ENCODE results near the gene PIGB. TPM values are rescaled to one million over a fixed set of nuclear protein-coding genes. Genes with fewer than 3 reads are reported as not detected.

Gene PIGB
- total and polyA plus RNA-seq, 4 donors = 3.4 to 9.7 (median 4.8) TPM

DNA sequence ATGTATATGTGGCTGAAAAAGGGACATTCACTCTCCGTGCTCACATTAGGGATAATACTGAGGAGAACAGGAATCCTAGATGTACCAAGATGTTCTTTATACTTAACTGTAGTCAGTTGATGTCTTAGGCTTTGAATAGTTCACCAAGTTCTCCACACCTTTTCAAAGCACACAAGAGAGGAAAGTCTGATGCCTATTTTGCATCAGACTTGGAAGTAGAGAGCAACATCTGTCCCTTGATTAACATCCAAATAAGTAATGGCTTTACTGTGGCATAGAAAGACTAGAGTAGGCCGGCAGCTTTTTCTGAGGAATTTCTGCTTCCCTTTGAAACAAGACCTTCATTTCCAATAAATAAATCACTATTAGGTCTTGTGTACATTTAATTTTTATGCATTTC lies 34.0 kb downstream of the PIGB start:
- no peak overlapping the region for H3K9ac ChIP-seq (ENCODE audit: low read depth in 1 of 2, low read length in 2 of 2)
- peaks cover 5 to 16% (median 11%) of the 10 kb centered on the region in 4 donors for H3K36me3 ChIP-seq (ENCODE audit: control insufficient read depth in 4 of 4, insufficient read depth in 3 of 4, low read depth in 1 of 4, low read length in 3 of 4)
- no peaks in the 10 kb centered on the region for H3K4me1 ChIP-seq (ENCODE audit: control insufficient read depth in 4 of 4, insufficient read depth in 4 of 4, low read length in 3 of 4)
- DNase-seq (ENCODE audit: low spot score) = no peak
- no peaks in the 10 kb centered on the region for H3K27me3 ChIP-seq (ENCODE audit: control insufficient read depth in 4 of 4, insufficient read depth in 4 of 4, low read length in 3 of 4)
- H3K9me3 ChIP-seq (ENCODE audit: control insufficient read depth in 4 of 4, low read length in 3 of 4) = no peaks in the 10 kb centered on the region
- no peak overlapping the region for H3K4me3 ChIP-seq (ENCODE audit: low read depth in 1 of 3, low read length in 3 of 3)
- H3K27ac ChIP-seq (ENCODE audit: low read depth in 1 of 2, low read length in 2 of 2) = no peak overlapping the region
- whole genome bisulfite sequencing = 97% methylated on average over 2 of the region's 2 CpGs
- TF ChIP-seq RXRA (IDR thresholded peaks at IDR 0.05) (no peak), YY1 (IDR thresholded peaks at IDR 0.05) (no peak), EGR1 (IDR thresholded peaks at IDR 0.05; ENCODE audit: low read depth in 2 of 2) (no peak)
- TF ChIP-seq, protein P1, sequence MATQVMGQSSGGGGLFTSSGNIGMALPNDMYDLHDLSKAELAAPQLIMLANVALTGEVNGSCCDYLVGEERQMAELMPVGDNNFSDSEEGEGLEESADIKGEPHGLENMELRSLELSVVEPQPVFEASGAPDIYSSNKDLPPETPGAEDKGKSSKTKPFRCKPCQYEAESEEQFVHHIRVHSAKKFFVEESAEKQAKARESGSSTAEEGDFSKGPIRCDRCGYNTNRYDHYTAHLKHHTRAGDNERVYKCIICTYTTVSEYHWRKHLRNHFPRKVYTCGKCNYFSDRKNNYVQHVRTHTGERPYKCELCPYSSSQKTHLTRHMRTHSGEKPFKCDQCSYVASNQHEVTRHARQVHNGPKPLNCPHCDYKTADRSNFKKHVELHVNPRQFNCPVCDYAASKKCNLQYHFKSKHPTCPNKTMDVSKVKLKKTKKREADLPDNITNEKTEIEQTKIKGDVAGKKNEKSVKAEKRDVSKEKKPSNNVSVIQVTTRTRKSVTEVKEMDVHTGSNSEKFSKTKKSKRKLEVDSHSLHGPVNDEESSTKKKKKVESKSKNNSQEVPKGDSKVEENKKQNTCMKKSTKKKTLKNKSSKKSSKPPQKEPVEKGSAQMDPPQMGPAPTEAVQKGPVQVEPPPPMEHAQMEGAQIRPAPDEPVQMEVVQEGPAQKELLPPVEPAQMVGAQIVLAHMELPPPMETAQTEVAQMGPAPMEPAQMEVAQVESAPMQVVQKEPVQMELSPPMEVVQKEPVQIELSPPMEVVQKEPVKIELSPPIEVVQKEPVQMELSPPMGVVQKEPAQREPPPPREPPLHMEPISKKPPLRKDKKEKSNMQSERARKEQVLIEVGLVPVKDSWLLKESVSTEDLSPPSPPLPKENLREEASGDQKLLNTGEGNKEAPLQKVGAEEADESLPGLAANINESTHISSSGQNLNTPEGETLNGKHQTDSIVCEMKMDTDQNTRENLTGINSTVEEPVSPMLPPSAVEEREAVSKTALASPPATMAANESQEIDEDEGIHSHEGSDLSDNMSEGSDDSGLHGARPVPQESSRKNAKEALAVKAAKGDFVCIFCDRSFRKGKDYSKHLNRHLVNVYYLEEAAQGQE (IDR thresholded peaks at IDR 0.05) = no peak

DNA sequence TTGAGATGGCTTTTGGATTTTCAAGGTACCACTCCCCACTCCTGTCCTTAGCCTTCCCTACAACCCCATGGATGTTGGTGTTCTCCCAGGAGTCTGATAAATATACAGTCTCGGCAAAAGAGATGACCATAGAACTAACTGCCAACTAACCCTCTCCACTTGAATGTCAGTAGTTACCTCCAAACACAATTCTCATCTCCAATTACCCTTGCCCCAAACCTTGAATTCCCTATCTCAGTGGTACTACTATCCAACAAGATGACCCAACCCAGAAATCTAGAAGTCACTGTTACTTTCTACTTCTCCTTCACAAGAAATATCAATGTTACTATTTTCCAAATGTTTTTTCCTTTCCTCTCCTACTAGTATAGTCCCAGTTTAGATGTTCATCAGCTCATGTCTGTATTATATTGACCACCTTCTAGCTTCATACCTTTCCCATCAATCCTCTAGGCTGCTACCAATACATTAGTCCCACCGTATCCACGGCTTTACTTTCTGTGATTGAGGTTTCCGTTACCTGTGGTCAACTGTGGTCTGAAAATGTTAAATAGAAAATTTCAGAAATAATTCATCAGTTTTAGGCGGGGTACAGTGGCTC lies 38.1 kb downstream of the PIGB start:
- no peak overlapping the region for H3K27ac ChIP-seq (ENCODE audit: low read depth in 1 of 2, low read length in 2 of 2)
- peaks cover 5 to 29% (median 21%) of the 10 kb centered on the region in 4 donors for H3K36me3 ChIP-seq (ENCODE audit: control insufficient read depth in 4 of 4, insufficient read depth in 3 of 4, low read depth in 1 of 4, low read length in 3 of 4)
- TF ChIP-seq, protein P2, sequence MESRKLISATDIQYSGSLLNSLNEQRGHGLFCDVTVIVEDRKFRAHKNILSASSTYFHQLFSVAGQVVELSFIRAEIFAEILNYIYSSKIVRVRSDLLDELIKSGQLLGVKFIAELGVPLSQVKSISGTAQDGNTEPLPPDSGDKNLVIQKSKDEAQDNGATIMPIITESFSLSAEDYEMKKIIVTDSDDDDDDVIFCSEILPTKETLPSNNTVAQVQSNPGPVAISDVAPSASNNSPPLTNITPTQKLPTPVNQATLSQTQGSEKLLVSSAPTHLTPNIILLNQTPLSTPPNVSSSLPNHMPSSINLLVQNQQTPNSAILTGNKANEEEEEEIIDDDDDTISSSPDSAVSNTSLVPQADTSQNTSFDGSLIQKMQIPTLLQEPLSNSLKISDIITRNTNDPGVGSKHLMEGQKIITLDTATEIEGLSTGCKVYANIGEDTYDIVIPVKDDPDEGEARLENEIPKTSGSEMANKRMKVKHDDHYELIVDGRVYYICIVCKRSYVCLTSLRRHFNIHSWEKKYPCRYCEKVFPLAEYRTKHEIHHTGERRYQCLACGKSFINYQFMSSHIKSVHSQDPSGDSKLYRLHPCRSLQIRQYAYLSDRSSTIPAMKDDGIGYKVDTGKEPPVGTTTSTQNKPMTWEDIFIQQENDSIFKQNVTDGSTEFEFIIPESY (IDR thresholded peaks at IDR 0.05) = no peak
- TF ChIP-seq HNF4G (IDR thresholded peaks at IDR 0.05) (no peak), JUND (IDR thresholded peaks at IDR 0.05) (no peak), YY1 (IDR thresholded peaks at IDR 0.05) (no peak), FOXA2 (IDR thresholded peaks at IDR 0.05) (no peak), NR2F2 (IDR thresholded peaks at IDR 0.05) (no peak), RAD21 (IDR thresholded peaks at IDR 0.05) (no peak), EGR1 (IDR thresholded peaks at IDR 0.05; ENCODE audit: low read depth in 2 of 2) (no peak), FOXA1 (IDR thresholded peaks at IDR 0.05) (no peak), SP1 (IDR thresholded peaks at IDR 0.05) (no peak), HNF4A (conservative IDR thresholded peaks at IDR 0.05) (no peak), TAF1 (conservative IDR thresholded peaks at IDR 0.05) (no peak), GABPA (IDR thresholded peaks at IDR 0.05 in 1 of 2, conservative IDR thresholded peaks at IDR 0.05 in 1 of 2) (no peak), RXRA (IDR thresholded peaks at IDR 0.05) (no peak)
- TF ChIP-seq, protein P3, sequence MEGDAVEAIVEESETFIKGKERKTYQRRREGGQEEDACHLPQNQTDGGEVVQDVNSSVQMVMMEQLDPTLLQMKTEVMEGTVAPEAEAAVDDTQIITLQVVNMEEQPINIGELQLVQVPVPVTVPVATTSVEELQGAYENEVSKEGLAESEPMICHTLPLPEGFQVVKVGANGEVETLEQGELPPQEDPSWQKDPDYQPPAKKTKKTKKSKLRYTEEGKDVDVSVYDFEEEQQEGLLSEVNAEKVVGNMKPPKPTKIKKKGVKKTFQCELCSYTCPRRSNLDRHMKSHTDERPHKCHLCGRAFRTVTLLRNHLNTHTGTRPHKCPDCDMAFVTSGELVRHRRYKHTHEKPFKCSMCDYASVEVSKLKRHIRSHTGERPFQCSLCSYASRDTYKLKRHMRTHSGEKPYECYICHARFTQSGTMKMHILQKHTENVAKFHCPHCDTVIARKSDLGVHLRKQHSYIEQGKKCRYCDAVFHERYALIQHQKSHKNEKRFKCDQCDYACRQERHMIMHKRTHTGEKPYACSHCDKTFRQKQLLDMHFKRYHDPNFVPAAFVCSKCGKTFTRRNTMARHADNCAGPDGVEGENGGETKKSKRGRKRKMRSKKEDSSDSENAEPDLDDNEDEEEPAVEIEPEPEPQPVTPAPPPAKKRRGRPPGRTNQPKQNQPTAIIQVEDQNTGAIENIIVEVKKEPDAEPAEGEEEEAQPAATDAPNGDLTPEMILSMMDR (IDR thresholded peaks at IDR 0.05; ENCODE audit: low read depth, low read length, missing input control) = no peak
- TF ChIP-seq, protein P4, sequence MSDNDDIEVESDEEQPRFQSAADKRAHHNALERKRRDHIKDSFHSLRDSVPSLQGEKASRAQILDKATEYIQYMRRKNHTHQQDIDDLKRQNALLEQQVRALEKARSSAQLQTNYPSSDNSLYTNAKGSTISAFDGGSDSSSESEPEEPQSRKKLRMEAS (IDR thresholded peaks at IDR 0.05) = no peak
- TF ChIP-seq, protein P5, sequence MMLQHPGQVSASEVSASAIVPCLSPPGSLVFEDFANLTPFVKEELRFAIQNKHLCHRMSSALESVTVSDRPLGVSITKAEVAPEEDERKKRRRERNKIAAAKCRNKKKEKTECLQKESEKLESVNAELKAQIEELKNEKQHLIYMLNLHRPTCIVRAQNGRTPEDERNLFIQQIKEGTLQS (IDR thresholded peaks at IDR 0.05) = no peak
- TF ChIP-seq, protein P1 (IDR thresholded peaks at IDR 0.05) = no peak
- H3K27me3 ChIP-seq (ENCODE audit: control insufficient read depth in 4 of 4, insufficient read depth in 4 of 4, low read length in 3 of 4) = no peaks in the 10 kb centered on the region
- WGBS = 97% methylated on average over 5 of the region's 5 CpGs
- H3K9me3 ChIP-seq (ENCODE audit: control insufficient read depth in 4 of 4, low read length in 3 of 4) = no peaks in the 10 kb centered on the region
- H3K4me1 ChIP-seq (ENCODE audit: control insufficient read depth in 4 of 4, insufficient read depth in 4 of 4, low read length in 3 of 4) = no peaks in the 10 kb centered on the region
- H3K4me3 ChIP-seq (ENCODE audit: low read depth in 1 of 3, low read length in 3 of 3) = no peak overlapping the region
- no peak for DNase-seq (ENCODE audit: low spot score)
- H3K9ac ChIP-seq (ENCODE audit: low read depth in 1 of 2, low read length in 2 of 2) = no peak overlapping the region

All from liver (tissue), 9 donors.